Measurements from ENCODE around the gene PRKAR1B. TPM values are rescaled to one million over a fixed set of nuclear protein-coding genes. Genes with fewer than 3 reads are reported as not detected.

PRKAR1B gene
- total RNA-seq, 1 experiment from 2014 or later, result 14.1 TPM

- TF ChIP-seq FOSL1 (IDR thresholded peaks at IDR 0.05; ENCODE audit: low read depth) (no peak), EZH2 (IDR thresholded peaks at IDR 0.05) (no peak), REST (IDR thresholded peaks at IDR 0.05; ENCODE audit: low read depth) (no peak), ELF1 (IDR thresholded peaks at IDR 0.05; ENCODE audit: borderline replicate concordance, low read depth) (no peak), ATF3 (IDR thresholded peaks at IDR 0.05) (no peak), ZNF274 (IDR thresholded peaks at IDR 0.05; ENCODE audit: low read depth, low read length) (no peak), MAX (IDR thresholded peaks at IDR 0.05) (no peak), ZBTB33 (IDR thresholded peaks at IDR 0.05; ENCODE audit: extremely low read depth, insufficient replicate concordance, low read length) (no peak), RAD21 (IDR thresholded peaks at IDR 0.05; ENCODE audit: low read depth) (no peak), SIN3A (IDR thresholded peaks at IDR 0.05; ENCODE audit: low read depth) (no peak), POLR2A (IDR thresholded peaks at IDR 0.05; ENCODE audit: borderline replicate concordance, extremely low read depth, insufficient read depth, insufficient read length) (no peak), SP1 (IDR thresholded peaks at IDR 0.05; ENCODE audit: low read depth) (no peak), YY1 (IDR thresholded peaks at IDR 0.05; ENCODE audit: extremely low read depth, insufficient replicate concordance, low read depth, low read length) (no peak), ZFX (IDR thresholded peaks at IDR 0.05) (no peak), CBX3 (IDR thresholded peaks at IDR 0.05; ENCODE audit: low read depth) (no peak), TCF7L2 (IDR thresholded peaks at IDR 0.05; ENCODE audit: borderline replicate concordance, extremely low read depth, insufficient read depth, insufficient read length) (no peak), POLR2AphosphoS5 (IDR thresholded peaks at IDR 0.05; ENCODE audit: low read depth, low read length) (no peak), EGR1 (IDR thresholded peaks at IDR 0.05; ENCODE audit: low read depth) (no peak)
- Histone ChIP-seq H3K4me1 (ENCODE audit: control insufficient read depth in 1 of 2, insufficient read depth in 2 of 2, low read length in 2 of 2) (peaks cover 3 to 27% of the 10 kb centered on the region in 2 experiments; a peak in 3 of 4 replicates), H3K9me3 (ENCODE audit: control insufficient read depth in 1 of 2, insufficient read depth in 1 of 2, low read depth in 1 of 2, low read length in 2 of 2) (no peaks in the 10 kb centered on the region), H2AFZ (ENCODE audit: low read depth, low read length, poor library complexity, severe bottlenecking) (no peak overlapping the region), H3K9me2 (ENCODE audit: insufficient read depth) (no peaks in the 10 kb centered on the region), H4K20me1 (ENCODE audit: insufficient read depth) (no peaks in the 10 kb centered on the region), H3K27ac (ENCODE audit: low read depth, low read length) (no peak overlapping the region), H3K4me2 (ENCODE audit: low read length) (no peak overlapping the region), H3K36me3 (ENCODE audit: control insufficient read depth in 1 of 2, insufficient read depth in 2 of 2, low read length in 2 of 2) (no peaks in the 10 kb centered on the region; a peak in 2 of 4 replicates), H3K9ac (ENCODE audit: low read length) (no peak overlapping the region), H3K79me2 (ENCODE audit: insufficient read depth, low read length) (peaks cover 48% of the 10 kb centered on the region), H3K4me3 (replicated peaks in 1 of 2; ENCODE audit: low read depth in 1 of 2, low read length in 2 of 2) (no peak overlapping the region), H3K27me3 (ENCODE audit: insufficient read depth, low read length) (no peaks in the 10 kb centered on the region)
- TSS peak; percentile 22 for BruUV-seq (replicated peaks)
- RAD21 ChIA-PET (ENCODE audit: low non-redundant PET in 1 of 2, low total read pairs in 2 of 2, uncharacterized antibody in 2 of 2, unreplicated experiment in 2 of 2), result no interaction called here
- POLR2A ChIA-PET, result no interaction called here
- ATAC-seq, result no peak
- CTCF ChIA-PET, result no interaction called here
- DNase-seq (ENCODE audit: low read depth, low spot score), result no peak
- intact Hi-C loops (cut with micrococcal nuclease), result loop anchor here (10.0 kb wide), 1 partner anchor 189 kb away; no protein-coding TSS in a partner anchor
Observed at GRCh38 chr7:513521-514166, 213.4 kb downstream of the PRKAR1B start.

Measured in HCT116 (cell line).